ENCODE data around the gene ERCC3.
"Not testable (repeated sequence)": the region's sequence is repeated elsewhere in the genome, so short reads cannot be mapped to it uniquely, and the experiment has no call there.

ERCC3 gene

DNA sequence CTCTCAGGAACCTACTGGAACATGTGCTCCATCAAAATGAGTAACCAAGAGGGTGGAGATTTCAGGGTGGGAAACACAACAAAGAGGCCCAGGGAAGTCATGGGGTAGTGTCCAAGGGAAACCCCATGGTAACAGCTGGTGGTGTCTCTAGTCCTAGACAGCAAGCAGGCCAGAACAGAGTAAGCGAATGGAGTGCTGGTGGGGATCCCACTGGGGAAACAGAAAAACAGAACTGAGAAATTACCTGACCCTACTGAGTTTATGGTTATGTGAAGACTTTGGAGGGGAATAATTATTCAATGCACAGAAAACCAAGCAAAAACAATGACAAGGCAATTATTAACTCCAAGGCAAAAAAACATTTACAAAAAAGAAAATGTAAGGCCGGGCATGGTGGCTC is 16.9 kb downstream of the ERCC3 start:
- no peak for DNase-seq

DNA sequence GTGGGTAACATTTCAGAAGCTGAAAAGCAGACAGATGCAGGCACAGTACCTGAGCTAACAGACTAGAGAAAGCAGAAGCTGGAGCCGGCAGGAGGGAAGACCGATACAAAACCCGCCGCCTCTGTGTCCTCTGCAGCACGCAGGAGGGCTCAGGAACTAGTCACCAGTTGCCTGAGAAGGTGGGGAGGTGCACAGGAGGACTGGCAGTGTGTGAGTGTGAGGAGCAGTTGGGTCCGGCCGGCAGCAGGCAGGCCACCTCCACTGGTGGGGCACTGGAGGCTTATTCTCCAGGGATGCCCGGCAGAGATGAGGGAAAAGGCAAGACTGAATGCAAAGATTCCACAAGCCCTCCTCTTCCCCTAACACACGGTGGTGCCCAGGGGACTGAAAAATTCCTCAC is 18.2 kb downstream of the ERCC3 start:
- no peak for DNase-seq

DNA sequence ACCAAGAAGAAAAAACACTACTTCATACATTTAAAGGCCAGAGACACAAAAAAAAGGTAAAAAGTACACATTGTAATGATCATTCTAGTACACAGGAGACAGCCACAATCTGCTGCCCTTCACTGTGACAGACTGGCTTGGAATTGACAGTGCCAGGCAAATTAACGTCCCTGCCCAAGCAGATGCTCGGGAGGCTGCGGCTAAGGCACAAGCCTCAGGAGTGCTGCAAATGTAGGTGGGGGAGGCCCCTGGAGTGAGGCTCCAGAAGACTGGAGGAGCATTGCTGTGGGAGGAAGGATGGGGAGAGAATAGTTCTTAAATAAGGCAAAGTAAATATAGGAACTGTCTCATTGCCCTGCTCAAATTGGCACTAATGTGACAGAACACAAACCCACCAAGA is 18.6 kb downstream of the ERCC3 start:
- no peak for DNase-seq

DNA sequence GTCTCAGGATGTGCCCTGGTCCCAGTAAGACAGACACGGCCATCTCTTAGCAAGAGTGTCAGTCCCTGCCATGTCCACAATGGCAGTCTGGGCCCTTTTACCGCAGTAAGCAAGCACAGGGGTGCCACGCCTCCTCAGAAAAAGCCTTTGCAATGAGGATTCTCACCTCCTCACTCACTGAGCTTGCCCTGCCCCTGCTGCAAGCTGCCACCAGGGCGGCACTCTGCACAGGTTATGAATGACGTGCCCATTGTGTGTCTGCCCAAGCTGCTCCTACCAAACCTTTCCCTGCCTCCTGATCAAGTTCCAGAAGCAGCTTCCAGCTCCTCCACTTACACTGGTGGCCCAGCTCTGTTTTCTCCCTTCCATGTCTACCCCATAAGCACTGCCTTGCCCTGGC is 23.3 kb downstream of the ERCC3 start:
- no peak for DNase-seq

DNA sequence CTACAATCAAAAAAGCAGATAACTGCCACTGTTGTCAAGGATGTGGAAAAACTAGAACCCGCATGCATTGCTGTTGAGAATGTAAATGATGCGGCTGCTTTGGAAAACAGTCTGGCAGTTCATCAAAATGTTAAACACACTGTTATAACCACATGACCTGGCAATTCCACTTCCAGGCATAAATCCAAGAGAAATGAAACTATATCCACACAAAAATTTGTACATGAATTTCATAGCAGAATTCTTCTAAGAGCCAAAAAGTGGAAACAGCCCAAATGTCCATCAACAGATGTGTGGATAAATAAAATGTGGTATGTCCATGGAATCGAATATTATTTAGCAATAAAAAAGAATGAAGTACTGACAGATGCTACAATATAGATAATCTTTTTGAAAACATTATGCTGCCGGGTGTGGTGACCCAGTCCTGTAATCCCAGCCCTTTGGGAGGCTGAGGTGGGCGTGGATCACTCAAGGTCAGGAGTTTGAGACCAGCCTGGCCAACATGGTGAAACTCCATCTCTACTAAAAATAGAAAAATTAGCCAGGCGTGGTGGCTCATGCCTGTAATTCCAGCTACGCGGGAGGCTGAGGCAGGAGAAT is 32.0 kb downstream of the ERCC3 start:
- no peak for DNase-seq

DNA sequence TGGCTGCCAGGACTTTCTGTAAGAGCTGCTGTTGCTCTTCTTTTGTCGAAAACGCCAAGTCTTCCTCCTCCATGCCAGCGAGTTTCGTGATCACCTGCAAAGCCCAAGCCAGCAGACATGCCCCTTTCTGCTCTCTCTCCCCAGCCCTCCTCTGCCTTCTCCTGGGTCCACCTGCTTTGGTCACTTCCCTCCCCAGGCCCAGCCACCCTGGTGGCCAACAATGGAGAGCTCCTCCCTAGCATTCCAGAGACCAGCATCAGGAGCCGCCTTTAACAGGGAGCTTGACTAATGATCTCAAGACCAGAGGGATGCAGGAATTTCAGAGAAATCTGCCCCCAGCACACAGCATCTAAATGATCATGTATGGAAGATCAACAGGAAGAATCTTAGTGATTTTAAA is 34.6 kb downstream of the ERCC3 start:
- DNase-seq = no peak

DNA sequence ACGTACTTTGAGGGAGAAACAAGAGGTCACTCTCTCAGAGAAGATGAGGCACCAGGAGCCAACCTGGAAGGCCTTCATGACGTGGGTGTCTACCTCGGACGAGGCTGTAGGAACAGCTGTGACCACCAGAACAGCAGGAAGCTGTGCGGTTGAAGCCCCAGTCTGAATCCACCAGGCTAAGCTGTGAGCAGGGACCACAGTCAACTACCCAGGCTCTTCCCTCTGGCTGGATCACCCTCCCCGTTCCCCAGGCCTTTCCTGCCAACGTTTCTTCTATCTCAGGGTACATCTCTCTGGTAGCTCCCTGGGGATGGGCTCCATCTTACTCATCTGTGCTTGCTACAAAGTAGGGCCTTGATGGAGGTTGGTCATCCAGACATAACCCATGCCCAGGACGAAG is 37.1 kb downstream of the ERCC3 start:
- DNase-seq = no peak

DNA sequence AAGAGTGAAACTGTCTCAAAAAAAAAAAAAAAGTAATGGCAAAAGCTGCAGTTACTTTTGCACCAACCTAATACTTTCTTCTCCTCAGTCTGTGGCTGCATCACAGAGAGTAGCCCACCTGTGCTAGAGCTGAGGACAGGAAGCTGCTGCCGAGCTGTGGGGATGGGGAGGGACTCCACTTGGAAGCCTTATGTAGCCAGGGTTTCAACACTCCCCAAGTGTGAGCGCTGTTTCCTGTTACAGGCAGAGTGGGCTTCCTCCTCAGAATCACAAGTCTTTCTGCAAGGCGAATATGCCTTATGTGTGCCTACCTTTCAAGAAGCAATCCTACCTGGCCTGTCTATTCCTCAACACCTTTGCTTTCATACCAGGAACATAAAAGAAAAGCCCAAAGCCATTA is 37.6 kb downstream of the ERCC3 start:
- DNase-seq = no peak

DNA sequence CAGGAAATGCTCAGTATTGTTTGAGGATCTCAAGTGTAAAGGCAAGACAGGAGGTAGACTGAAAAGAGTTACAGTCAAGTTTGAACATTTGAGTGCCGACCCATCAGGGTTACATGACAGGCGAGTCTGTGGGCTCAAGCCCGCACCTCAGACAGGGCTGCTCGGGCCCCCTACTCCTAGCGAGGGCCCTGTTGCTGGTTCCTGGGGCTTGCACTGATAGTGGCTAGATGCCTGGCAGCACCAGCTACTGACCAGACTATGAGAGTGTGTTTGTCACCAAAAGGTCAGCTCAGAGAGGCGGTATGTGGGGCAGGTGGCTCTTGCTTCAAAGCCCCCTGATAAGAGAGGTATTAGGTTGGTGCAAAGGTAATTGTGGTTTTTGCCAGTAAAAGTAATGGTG is 38.2 kb downstream of the ERCC3 start:
- no peak for DNase-seq

DNA sequence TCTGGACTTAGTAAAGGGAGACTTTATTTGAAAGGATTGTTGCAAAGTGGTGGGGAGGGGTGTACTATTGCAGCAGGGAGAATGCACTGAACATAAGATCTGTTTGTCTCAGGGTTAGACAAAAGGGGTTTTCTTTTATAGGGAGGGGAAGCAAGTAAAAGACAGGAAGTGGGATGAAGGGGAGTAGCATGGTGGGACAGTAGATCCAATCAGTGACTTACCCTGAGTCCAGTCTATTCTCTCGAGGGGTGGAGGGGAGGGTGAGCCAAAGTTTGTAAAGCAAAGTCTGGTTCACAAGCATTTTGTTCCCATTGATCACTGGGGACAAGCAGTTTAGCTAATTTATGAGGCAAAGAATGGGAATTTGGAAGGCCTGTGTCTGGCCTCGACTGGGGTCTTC is 38.8 kb downstream of the ERCC3 start:
- DNase-seq = no peak

DNA sequence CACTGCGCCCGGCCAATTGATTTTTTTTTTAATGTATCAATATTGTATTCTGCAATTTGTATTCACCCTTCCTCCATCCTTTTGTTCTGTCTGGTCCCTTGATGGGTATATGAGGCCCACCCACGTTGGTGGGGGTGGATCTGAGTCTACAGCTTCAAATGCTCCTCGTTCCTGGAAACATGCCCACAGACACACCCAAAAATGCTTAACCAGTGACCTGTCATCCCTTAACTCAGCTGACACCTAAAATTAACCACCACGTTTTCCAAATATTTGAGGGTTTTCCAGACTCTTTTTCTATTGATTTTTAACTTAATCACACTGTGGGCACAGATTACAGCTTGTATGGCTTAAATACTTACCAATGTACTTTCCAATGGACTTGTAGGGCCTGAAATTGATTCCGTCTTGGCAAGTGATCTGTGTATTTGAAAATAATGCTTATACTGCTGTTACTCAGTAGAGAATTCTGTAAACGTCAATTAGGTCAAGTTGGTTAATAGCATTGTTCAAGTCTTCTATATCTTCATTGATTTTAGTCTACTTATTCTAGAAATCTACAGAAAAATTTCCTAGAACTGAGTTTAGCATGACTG is 39.5 kb downstream of the ERCC3 start:
- DNase-seq = no peak

DNA sequence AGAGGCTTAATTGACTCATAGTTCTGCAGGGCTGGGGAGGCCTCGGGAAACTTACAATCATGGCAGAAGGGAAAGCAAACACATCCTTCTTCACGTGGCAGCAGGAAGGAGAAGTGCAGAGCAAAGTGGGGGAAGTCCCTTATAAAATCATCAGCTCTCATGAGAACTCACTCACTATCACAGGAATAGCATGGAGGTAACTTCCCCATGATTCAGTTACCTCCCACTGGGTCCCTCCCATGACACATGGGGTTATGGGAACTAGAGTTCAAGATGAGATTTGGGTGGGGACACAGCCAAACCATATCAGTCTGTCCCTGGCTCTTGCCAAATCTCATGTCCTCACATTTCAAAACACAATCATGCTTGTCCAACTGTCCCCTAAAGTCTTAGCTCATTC is 52.8 kb downstream of the ERCC3 start:
- not testable (repeated sequence) for DNase-seq

DNA sequence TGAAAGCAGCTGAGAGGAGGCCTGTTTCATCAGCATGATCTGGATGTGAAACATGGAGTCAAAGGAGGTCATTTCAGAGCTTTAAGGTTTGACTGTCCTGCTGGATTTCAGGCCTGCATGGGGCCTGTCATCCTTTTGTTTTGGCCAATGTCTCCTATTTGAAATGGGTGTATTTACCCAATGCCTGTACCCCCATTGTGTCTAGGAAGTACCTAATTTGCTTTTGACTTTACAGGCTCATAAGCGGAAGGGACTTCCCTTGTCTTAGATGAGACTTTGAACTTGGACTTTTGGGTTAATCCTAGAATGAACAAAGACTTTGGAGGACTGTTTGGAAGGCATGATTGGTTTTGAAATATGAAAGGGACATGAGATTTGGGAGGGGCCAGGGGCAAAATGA is 54.5 kb downstream of the ERCC3 start:
- no peak for DNase-seq

DNA sequence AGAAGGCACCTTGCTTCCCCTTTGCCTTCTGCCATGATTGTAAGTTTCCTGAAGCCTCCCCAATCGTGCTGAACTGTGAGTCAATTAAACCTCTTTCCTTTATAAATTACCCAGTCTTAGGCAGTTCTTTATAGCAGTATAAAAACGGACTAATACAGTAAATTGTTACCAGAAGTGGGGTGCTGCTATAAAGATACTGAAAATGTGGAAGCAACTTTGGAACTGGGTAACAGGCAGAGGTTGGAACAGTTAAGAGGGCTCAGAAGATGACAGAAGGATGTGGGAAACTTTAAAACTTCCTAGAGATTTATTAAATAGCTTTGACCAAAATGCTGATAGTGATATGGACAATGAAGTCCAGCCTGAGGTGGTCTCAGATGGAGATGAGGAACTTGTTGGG is 56.2 kb downstream of the ERCC3 start:
- not testable (repeated sequence) for DNase-seq

DNA sequence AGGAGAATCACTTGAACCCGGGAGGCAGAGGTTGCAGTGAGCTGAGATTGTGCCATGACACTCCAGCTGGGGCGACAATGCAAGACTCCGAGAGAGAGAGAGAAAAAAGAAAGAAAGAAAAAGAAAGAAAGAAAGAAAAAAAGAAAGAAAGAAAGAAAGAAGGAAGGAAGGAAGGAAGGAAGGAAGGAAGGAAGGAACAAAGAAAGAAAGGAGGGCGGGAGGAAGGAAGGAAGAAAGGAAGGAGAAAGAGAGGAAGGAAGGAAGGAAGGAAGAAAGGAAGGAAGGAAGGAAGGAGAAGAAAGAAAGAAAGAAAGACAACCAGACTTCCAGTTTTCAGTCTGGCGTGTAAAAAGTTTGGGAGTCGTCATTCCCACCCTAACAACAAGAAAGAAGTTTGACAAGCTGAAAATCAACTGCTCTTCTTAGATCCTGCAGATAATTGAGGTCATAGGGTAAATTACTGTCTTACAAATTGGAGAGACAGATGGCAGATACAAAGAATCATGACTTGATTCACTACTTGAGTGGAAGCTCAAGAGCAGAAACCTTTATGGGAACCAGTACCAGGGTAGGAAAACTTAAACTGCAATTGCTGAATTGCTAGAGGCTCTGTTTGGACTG is 58.8 kb downstream of the ERCC3 start:
- DNase-seq = no peak

DNA sequence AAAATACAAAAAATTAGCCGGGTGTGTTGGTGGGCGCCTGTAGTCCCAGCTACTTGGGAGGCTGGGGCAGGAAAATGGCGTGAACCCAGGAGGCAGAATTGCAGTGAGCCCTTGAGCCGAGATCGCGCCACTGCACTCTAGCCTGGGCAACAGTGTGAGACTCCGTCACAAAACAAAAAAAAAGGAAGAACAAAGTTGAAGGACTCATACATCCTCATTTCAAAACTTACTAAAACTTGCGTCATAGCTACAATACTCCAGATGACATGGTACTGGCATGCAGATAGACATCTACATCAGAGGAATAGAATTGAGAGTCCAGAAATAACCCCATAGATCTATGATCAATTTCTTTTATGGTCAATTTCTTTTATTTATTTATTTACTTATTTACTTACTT is 60.2 kb downstream of the ERCC3 start:
- no peak for DNase-seq

DNA sequence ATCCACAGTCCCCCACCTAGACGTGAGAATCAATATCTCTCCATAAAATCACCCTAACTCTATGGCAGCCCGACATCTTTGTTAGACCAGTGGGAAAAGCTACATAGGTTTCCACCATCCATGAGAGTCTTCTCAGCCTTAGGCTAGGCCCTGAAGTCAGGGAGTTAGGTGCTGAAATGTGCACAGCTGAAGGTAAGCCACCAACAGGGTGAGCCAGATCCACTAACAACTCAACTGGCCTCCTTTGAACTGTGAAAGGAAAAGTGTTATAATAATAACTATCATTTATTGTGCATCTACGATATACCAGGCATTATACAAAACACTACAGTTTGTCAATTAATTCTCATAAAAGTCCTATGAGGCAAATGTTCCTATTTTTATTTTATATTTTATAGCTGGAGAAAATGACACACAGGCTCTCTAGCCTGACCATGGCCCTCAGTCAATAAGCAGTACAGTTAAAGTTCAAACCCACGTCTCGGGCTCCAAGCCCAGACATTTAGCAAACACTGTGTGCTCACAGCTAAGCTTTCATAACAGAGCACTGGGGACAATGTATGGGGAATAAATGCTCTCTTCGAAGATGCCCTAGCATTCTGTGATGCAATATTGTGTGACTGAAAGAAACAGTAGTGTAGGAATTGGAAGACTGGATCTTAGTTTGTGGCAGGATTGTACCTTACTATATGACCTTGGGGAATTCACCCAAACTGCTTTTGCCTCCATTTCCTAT is 62.6 kb downstream of the ERCC3 start:
- no peak for DNase-seq

DNA sequence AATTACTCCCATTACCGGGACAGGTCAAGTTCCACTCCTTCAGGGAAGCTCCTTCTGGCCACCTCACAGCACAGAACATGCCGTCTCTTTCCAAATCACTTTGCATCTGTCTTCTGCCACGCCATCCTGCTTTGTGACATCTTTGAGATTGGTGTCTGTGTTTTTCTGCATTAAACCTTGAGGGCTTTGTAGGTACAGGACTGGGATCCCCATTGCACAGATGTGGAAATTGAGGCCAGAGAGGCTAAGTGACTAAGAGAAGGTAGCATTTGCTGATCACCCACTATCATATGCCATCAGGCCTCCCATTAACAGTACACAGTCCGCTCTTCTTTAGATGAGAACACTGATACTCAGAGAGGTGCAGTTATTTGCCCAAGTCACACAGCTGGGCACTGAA is 64.4 kb downstream of the ERCC3 start:
- no peak for DNase-seq

DNA sequence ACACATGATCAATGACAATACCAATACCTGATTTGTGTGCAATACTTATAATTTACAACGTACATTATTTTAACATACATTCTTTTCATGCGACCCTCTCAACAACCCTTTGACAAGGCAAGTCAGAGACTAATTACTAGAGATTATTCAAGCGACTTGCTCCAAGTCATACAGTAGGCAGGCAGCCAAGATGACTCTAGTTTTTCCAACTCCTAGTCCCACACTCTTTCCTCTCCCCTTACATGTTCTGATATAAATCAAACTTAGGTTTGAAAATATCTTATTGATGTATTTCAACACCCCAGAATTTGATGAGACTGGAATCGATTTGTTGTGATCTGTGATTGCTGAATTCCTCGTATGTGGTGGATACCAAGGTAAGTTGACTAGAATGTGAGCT is 65.8 kb downstream of the ERCC3 start:
- no peak for DNase-seq

DNA sequence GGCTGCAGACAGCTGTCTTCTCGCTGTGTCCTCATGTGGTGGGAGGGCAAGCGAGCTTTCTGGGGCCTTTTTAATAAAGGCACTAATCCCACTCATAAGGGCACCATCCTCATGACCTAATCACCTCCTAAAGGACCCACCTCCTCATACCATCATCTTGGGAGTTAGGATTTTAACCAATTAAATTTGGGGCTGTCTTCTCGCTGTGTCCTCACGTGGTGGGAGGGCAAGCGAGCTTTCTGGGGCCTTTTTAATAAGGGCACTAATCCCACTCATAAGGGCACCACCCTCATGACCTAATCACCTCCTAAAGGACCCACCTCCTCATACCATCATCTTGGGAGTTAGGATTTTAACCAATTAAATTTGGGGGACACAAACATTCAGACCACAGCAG is 66.7 kb downstream of the ERCC3 start:
- not testable (repeated sequence) for DNase-seq

DNA sequence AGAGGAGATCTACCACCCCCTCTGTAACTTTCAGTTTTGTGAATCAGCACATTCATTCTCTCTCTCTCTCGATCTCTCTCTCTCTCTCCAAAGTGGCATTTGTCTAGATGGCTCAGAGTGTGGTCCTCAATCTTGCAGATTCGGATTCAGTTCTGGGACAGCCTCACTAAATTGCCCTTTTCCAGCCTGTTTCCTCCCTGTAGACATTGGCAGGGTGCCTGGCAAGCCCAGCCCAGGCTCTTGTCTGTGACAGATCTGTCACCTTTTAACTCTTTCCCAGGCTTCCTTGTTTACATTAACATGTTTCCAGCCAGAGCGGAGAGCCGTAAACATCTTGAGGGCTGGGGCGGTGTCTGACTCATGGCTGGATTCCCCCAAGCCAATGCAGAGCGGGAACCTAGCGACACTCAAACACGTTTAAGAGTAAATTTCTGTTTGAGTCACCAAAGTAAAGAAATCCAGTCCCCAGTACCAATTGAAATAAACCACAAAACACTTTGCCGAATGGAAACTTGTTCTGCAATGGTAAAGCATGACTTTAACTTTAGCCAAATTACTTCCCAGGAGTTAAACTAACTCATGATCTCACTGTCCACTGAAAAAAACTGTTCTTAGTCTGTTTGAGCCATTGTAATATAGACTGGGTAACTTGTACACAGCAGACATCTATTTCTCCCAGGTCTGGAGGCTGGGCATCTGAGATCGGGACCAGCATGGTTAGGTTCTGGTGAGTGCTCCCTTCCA is 67.3 kb downstream of the ERCC3 start:
- no peak for DNase-seq

DNA sequence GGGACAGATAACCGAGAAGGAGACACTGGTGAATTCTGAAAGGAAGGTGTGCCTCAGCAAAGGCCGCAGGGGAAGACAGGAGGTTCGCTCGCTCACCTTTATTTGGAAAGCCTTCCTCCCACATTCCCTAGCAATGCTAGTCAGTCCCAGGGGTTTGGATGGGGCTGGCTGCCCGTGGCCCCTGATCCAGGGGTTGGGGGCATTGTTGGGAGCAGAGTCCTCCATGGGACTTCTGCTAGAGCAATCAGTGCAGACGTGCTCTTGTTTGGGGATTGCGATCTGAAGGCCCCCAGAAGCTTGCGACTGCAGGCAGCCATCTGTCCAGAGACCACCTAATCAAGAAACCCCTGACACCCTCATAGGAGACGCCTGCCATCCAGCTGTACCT is 67.8 kb downstream of the ERCC3 start:
- DNase-seq = no peak

DNA sequence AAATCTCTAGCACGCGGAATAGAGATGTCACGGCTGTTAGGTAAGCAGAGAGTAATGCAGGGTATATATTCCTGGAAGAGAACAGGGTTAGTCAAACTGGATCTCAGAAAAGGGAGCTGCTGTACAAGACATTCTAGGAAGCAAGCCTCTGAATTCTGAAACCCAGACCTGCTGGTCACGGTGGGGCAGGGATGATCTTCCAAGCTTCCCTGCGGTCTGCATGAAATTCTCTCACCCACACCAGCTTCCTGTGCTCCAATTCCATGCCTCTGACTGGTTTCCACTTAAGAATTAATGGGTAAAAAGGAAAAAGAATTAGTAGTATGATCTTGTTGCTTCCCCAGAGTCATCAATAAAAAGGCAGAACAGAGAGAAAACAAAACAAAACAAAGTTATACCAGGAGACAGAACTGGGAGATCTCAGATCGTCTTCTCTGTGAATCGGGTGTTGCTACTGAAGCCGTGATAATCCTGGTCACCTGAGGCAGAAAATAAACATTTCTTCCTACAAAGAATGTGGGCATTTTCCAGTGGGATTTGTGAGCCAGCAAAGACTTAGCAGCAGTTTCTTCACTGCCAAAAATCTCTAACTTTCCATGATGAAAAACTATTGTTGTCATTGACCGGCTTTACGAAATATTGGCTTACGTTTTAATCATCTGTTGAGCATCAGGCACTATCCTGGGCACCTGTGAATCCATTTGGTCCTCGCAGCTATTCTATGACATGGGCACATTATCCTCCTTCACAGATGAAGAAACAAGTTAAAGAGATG is 68.6 kb downstream of the ERCC3 start:
- no peak for DNase-seq

Measured in activated T-cell treated with anti-CD3 and anti-CD28 coated beads, Interleukin-2, amount 50 U/mL, for 1 hour (primary cell).